ENCODE results near the gene EIF3M.

EIF3M gene

GRCh38 chr11:32571039-32571438 is 12.6 kb upstream of the EIF3M start:
- TF ChIP-seq, protein P1, sequence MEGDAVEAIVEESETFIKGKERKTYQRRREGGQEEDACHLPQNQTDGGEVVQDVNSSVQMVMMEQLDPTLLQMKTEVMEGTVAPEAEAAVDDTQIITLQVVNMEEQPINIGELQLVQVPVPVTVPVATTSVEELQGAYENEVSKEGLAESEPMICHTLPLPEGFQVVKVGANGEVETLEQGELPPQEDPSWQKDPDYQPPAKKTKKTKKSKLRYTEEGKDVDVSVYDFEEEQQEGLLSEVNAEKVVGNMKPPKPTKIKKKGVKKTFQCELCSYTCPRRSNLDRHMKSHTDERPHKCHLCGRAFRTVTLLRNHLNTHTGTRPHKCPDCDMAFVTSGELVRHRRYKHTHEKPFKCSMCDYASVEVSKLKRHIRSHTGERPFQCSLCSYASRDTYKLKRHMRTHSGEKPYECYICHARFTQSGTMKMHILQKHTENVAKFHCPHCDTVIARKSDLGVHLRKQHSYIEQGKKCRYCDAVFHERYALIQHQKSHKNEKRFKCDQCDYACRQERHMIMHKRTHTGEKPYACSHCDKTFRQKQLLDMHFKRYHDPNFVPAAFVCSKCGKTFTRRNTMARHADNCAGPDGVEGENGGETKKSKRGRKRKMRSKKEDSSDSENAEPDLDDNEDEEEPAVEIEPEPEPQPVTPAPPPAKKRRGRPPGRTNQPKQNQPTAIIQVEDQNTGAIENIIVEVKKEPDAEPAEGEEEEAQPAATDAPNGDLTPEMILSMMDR (IDR thresholded peaks at IDR 0.05; ENCODE audit: borderline replicate concordance, control extremely low read depth, extremely low read depth, insufficient read depth, missing control alignments), result no peak
- in situ Hi-C loops (cut with MboI; ENCODE audit: low sequenced_read_pairs, unreplicated experiment), result no loop called here
- DNase-seq (ENCODE audit: low spot score), result no peak

DNA sequence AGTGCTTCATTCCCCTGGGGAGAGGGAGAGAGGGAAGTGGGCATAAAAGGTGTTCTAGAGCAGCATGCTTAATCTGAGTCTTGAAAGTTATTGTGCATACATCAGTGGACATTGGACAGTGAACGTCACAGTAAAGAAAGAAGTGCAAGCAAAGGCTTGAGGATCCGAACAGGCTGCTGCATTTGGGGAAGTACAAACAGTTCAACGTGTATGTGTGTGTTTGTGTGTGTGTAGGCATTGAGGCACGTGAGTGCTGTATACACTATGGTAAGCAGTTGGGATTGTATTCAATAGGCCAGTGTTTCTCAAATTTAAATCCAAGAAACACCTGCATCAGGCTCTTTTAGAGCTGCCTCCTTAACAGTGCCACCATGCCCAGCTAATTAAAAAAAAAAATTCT is 10.4 kb upstream of the EIF3M start:
- in situ Hi-C loops (cut with MboI; ENCODE audit: low sequenced_read_pairs, unreplicated experiment), result no loop called here
- TF ChIP-seq, protein P1 (IDR thresholded peaks at IDR 0.05; ENCODE audit: borderline replicate concordance, control extremely low read depth, extremely low read depth, insufficient read depth, missing control alignments), result no peak
- no peak for DNase-seq (ENCODE audit: low spot score)

GRCh38 chr11:32574421-32574820 is 9.2 kb upstream of the EIF3M start:
- in situ Hi-C loops (cut with MboI; ENCODE audit: low sequenced_read_pairs, unreplicated experiment), result no loop called here
- DNase-seq (ENCODE audit: low spot score), result no peak
- TF ChIP-seq, protein P1 (IDR thresholded peaks at IDR 0.05; ENCODE audit: borderline replicate concordance, control extremely low read depth, extremely low read depth, insufficient read depth, missing control alignments), result no peak

DNA sequence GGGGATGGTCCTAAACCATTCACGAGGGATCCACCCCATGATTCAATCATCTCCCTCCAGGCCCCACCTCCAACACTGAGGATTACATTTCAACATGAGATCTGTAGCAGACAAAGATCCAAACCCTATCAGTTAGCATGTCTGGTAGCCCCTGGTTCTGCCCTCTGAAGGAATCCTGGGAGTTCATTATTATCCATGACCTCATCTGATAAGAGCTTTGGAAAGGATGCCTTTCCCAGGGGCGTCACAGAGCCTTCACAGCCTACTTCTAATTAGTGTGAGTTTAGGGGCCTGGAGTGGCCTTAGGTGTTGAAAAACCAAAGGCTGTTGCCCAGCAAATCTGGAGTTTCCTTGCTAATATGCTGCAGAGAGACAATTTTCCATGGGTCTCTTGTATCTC is 8.6 kb upstream of the EIF3M start:
- in situ Hi-C loops (cut with MboI; ENCODE audit: low sequenced_read_pairs, unreplicated experiment), result no loop called here
- TF ChIP-seq, protein P1 (IDR thresholded peaks at IDR 0.05; ENCODE audit: borderline replicate concordance, control extremely low read depth, extremely low read depth, insufficient read depth, missing control alignments), result no peak

DNA sequence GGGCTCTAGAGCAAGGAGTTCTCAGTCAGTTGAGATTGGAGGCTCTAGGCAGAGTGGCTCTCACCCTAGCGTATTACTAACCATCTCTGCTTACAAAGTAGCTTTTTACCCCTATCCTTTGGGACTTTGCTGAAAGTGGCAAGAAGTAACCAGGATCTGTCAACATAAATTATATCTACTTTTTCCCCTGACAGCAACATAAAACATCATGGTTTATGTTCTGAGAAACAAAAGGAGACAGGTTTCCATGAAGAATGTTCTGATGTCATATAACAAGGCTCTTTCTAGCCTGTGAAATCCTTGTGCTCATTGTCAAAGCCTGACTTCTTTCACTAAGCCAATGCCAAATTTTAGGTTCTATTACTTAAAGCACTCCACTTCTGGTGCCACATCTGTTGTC is 7.2 kb upstream of the EIF3M start:
- in situ Hi-C loops (cut with MboI; ENCODE audit: low sequenced_read_pairs, unreplicated experiment), result no loop called here
- TF ChIP-seq, protein P1 (IDR thresholded peaks at IDR 0.05; ENCODE audit: borderline replicate concordance, control extremely low read depth, extremely low read depth, insufficient read depth, missing control alignments), result no peak
- no peak for DNase-seq (ENCODE audit: low spot score)

More for the DNA sequence above, 8.6 kb upstream of the EIF3M start:
- no peak for DNase-seq (ENCODE audit: low spot score)

GRCh38 chr11:32580967-32581366 is 2.7 kb upstream of the EIF3M start:
- no peak for DNase-seq (ENCODE audit: low spot score)
- TF ChIP-seq, protein P1 (IDR thresholded peaks at IDR 0.05; ENCODE audit: borderline replicate concordance, control extremely low read depth, extremely low read depth, insufficient read depth, missing control alignments), result no peak
- in situ Hi-C loops (cut with MboI; ENCODE audit: low sequenced_read_pairs, unreplicated experiment), result no loop called here

GRCh38 chr11:32581556-32581955 is 2.1 kb upstream of the EIF3M start:
- in situ Hi-C loops (cut with MboI; ENCODE audit: low sequenced_read_pairs, unreplicated experiment), result no loop called here
- no peak for DNase-seq (ENCODE audit: low spot score)
- TF ChIP-seq, protein P1 (IDR thresholded peaks at IDR 0.05; ENCODE audit: borderline replicate concordance, control extremely low read depth, extremely low read depth, insufficient read depth, missing control alignments), result no peak
